Measurements from ENCODE around the gene MAD1L1.

Gene MAD1L1

DNA sequence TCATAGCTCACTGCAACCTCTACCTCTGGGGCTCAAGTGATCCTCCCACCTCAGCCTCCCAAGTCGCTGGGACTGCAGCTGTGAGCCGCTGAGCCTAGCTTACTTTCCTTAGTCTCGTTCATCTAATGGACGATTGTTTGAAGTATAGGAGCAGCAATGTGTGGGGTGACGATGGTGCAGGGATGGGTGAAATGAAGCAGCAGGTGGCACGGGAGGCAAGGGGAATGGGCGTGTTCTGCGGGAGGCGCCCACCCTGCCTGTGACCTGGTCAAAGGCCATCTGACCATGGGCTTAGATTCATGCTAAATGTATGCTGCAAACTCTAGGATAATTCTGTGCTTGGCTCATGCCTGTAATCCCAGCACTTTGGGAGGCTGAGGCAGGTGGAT lies 210.7 kb downstream of the MAD1L1 start:
- no peak for DNase-seq (ENCODE audit: low read depth)
- H3K4me3 ChIP-seq (ENCODE audit: low read depth, low read length), result no peak overlapping the region
- in situ Hi-C loops (cut with HindIII; ENCODE audit: low sequenced_read_pairs), result loop anchor here (10.0 kb wide), 1 partner anchor 73 kb away; no protein-coding TSS in a partner anchor
- TF ChIP-seq, protein P1, sequence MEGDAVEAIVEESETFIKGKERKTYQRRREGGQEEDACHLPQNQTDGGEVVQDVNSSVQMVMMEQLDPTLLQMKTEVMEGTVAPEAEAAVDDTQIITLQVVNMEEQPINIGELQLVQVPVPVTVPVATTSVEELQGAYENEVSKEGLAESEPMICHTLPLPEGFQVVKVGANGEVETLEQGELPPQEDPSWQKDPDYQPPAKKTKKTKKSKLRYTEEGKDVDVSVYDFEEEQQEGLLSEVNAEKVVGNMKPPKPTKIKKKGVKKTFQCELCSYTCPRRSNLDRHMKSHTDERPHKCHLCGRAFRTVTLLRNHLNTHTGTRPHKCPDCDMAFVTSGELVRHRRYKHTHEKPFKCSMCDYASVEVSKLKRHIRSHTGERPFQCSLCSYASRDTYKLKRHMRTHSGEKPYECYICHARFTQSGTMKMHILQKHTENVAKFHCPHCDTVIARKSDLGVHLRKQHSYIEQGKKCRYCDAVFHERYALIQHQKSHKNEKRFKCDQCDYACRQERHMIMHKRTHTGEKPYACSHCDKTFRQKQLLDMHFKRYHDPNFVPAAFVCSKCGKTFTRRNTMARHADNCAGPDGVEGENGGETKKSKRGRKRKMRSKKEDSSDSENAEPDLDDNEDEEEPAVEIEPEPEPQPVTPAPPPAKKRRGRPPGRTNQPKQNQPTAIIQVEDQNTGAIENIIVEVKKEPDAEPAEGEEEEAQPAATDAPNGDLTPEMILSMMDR (IDR thresholded peaks at IDR 0.05; ENCODE audit: low read depth, low read length, missing control alignments), result no peak

DNA sequence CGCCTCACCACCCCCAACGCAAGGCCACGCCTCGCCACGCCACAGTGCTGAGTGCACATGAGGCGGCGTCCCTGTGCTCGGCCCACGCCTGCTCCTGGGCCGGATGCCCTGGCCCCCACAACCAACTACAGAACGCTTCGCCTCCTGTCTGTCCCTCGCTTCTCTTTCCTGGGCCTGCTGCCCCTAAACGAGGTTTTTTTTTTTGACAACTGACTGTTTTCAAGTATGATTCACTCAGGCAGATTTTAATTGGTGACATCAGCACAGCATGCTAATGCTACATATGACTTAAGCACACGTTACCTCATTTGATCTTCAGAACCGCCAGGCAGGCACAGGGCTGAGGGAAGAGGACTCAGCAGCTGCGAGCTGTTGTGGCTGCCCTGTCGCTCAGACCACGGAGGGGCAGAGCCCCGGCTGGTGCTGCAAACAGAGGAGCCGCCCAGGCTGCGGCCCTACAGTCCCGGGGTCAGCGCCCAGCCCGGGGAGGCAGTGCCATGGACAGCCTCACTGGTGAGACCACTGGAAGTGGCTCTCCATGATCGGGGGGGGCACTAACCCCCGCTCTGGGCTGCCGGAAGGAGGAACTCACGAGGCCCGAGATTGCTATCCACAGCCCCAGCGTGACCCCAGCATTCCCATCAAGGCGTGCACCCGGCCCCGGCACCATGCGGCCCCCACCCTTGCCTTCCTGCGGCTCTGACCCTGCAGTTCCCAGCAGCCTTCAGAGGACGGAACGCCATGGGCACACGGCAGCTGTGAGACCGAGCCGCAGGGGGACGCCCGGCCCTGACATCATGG lies 212.8 kb downstream of the MAD1L1 start:
- DNase-seq (ENCODE audit: low read depth), result peak; percentile 71
- TF ChIP-seq, protein P1 (IDR thresholded peaks at IDR 0.05; ENCODE audit: low read depth, low read length, missing control alignments), result no peak
- in situ Hi-C loops (cut with HindIII; ENCODE audit: low sequenced_read_pairs), result loop anchor here (10.0 kb wide), 1 partner anchor 75 kb away; no protein-coding TSS in a partner anchor
- H3K4me3 ChIP-seq (ENCODE audit: low read depth, low read length), result no peak overlapping the region

DNA sequence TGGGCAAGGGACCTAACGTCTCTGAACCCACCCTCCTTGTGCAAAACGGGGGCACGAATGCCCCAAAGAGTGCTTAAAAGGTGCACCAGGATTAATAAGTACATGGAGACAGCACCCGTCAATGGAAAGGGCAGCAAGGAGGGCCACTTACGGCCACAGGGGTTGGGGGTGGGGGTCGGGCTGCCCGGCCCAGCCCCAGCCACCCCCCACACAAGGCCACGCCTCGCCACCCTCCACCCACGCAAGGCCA lies 213.4 kb downstream of the MAD1L1 start:
- DNase-seq (ENCODE audit: low read depth), result no peak
- H3K4me3 ChIP-seq (ENCODE audit: low read depth, low read length), result no peak overlapping the region
- TF ChIP-seq, protein P1 (IDR thresholded peaks at IDR 0.05; ENCODE audit: low read depth, low read length, missing control alignments), result no peak
- in situ Hi-C loops (cut with HindIII; ENCODE audit: low sequenced_read_pairs), result no loop called here

DNA sequence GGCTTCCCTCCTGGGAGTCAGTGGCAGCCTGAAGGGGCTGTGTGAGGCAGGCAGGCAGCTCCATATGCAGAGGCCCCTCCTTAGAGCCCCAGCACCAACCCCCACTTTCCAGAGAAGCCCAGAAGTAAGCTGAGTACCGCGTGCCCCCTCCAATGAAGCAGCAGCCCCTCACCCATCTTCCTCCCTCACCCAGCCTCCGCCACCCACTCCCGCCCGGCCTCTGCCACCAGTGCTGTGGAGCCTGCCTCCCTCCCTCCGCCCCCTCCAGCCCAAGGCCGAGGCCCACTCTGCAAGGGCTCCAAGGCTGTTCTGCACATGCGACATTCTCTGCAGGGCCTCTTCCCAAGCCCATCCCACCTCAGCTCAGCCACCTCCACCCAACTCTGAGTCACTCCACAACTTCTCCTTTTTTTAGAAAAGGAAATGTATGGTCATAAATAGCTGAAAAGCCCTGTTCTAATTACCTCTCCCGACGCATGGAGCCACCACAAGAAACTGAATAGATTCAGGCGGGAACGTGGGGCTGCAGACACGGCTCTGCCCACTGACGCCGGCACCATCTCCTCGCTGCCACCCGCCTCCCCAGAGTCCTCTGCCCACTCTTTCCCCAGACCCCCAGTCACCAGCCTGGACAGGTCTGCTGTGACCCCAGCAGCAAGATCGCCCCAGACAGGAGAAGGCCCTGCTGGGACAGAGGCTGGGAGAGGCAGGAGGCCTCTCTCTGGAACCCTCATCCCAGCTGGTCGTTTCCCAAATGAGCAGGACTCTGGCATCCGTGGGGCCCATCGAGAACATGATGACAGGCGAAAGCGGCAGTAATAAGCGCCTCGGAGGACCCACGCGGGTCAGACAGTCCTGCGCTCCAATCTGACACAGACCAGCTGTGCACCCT lies 213.9 kb downstream of the MAD1L1 start:
- peak; percentile 24 for DNase-seq (ENCODE audit: low read depth)
- no peak overlapping the region for H3K4me3 ChIP-seq (ENCODE audit: low read depth, low read length)
- in situ Hi-C loops (cut with HindIII; ENCODE audit: low sequenced_read_pairs), result no loop called here
- TF ChIP-seq, protein P1 (IDR thresholded peaks at IDR 0.05; ENCODE audit: low read depth, low read length, missing control alignments), result no peak

DNA sequence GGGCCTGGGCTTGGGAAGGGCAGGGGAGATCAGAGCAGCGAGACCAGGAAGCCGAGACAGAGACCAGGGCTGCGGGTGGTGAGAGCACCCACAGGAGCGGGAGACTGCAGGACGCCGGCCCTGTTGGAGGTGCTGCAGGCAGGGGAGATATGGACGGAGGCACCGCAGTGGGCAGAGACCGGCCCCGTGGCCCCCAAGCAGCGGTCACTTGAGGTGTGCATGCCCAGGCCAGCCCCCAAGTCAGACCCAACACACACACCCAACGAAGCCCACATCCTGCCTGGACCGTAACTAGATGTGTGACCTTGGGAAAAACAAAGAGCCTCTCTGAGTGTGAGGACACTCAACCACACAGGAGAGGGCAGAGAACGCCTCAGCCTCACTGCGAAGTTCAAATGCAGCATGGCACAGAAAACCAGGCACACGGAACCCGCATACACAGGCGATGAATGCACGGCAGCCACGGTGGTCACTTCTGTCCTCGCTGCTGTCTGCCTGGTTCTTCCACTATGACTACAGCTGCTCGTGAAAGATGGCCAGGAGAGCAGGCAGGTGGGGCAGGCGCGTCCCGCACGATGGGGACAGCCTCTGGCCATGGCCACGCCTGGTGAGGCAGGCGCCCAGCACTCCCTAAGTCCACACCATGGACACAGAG lies 214.7 kb downstream of the MAD1L1 start:
- TF ChIP-seq, protein P1 (IDR thresholded peaks at IDR 0.05; ENCODE audit: low read depth, low read length, missing control alignments), result no peak
- H3K4me3 ChIP-seq (ENCODE audit: low read depth, low read length), result no peak overlapping the region
- in situ Hi-C loops (cut with HindIII; ENCODE audit: low sequenced_read_pairs), result no loop called here
- DNase-seq (ENCODE audit: low read depth), result no peak

DNA sequence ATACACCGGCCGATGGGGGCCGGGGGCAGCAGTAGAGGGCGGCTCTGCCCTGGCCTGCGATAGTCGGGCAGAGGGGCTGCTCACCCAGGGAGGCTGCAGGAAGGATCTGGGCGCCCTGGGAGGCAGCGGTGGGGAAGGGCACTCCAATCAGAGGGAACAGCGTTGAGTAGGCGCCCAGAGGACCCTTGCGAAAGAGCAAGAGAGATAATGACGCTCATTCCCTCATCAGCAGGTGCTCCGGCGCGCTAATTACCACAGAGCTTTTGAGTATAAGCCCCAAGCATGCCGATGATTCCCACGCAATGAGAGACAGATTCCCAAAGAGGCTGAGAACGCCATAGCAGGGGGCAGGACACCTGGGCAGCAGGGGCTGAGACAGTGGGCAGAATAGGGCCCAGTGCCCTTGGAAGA lies 215.3 kb downstream of the MAD1L1 start:
- TF ChIP-seq, protein P1 (IDR thresholded peaks at IDR 0.05; ENCODE audit: low read depth, low read length, missing control alignments), result no peak
- DNase-seq (ENCODE audit: low read depth), result no peak
- H3K4me3 ChIP-seq (ENCODE audit: low read depth, low read length), result no peak overlapping the region
- in situ Hi-C loops (cut with HindIII; ENCODE audit: low sequenced_read_pairs), result no loop called here

Measured in astrocyte of the cerebellum (primary cell).